GM21390 (cell line): ENCODE measurements around the gene GALNT1.
"Not testable (repeated sequence)": the region's sequence is repeated elsewhere in the genome, so short reads cannot be mapped to it uniquely, and the experiment has no call there.

ENCODE experiments used
- ATAC-seq: cut with Tn5 transposase; IDR thresholded peaks from one replicate; pipeline ENCODE4 v1.9.1; 2021; ENCODE audit not compliant: unreplicated experiment

The GALNT1 gene

DNA sequence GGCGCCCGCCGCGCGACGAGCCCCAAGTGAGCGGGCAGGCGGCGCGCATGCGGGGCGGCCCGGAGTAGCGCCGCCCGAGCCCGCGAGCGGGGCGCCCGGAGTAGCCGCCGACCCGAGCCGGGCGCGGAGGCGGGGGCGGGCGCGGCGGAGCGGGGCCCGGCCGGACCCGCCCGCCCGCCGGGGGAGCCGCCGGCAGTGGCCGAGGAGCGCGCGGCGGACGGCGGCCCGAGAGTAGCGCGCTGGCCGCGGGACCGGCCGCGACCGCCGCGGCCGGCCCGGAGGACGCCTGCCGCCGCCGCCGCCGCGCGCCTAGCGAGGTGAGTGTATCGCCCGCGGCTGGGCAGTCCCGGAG, at the start of gene GALNT1:
TSS of gene GALNT1 (plus strand) at position 195 of the 352 bp plus-strand sequence. CDS start 72,923 bp downstream, outside the sequence.
- no peak for ATAC-seq

DNA sequence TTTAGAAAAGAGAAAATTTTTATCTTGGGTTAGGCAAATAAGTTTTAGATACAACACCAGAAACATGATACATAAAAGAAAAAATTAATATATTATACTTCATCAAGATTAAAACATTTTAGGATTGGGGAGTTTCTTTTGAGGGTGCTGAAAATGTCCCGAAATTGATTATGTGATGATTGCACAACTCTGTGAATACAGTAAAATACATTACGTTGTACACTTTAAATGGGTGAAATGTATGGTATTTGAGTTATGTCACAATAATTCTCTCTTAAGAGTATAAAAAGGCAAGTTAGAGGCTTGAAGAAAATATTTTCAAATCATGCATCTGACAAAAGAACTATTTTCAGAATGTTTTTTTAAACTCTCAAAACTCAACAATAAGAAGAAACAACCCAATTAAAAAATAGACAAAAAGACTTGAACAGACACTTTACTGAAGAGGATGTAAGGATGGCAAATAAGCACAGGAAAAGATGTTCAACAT, 47.6 kb upstream of the GALNT1 start:
- ATAC-seq, result no peak

DNA sequence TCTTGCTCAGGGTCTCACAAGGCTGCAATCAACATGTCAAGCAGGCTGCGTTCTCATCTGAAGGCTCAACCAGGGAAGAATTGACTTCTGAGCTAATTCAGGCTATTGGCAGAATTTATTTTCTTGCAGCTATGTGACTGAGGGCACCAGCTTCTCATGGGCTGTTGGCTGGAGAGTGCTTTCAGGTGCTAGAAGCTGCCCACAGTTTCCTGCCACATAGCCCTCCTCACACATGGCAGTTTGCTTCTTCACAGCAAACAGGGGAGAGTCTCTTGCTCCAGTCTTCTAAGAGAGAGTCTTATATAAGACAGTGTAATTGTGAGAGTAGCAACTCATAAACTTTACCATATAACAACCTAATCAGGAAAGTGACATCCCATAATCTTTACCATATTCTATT, 46.2 kb upstream of the GALNT1 start:
- no peak for ATAC-seq

DNA sequence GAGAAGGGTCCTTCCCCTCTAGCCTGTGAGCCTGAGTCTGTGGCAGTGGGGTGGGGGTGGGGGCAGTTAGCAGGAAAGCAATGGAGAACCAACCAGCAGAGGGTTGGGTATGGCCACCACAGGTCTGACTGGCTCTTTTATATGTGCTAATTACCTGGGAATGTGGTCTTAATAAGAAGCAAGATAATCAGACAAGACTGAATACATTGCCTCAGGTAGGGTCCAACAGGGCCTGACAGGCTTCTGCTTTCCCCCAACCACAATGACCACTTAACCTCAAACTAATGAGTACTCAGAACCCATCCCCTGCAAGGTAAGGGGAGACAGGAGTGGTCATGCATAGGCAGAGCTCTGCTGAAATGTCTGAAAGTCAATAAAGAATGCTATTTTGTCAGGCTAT, 39.2 kb upstream of the GALNT1 start:
- no peak for ATAC-seq

DNA sequence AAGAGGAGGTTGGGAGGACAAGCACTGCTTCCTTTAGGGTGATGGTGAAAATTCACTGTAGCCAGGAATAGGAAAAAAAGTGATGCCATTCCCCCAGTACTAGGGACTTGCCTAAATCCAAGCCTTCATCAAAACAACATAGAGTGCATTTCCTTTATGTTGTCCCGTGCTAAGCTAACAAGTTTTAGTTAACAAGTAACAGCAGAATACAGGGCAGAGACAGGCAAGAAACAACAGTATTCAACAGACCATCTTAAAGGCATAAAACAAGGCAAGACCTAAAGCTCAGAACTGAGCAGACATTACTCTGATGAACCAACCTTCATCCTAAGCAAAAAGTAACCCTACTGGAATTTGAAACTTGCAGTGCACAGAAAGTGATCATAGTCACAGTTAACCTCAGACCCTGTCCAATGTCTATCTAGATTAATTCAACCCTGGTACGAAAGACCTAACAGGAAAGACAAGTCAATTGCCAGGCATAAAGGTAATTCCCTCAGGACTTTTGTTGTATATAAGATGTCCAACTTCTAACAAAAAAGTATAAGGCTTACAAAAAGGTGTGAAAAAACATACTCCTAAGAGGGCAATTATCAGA, 34.4 kb upstream of the GALNT1 start:
- ATAC-seq, result no peak

DNA sequence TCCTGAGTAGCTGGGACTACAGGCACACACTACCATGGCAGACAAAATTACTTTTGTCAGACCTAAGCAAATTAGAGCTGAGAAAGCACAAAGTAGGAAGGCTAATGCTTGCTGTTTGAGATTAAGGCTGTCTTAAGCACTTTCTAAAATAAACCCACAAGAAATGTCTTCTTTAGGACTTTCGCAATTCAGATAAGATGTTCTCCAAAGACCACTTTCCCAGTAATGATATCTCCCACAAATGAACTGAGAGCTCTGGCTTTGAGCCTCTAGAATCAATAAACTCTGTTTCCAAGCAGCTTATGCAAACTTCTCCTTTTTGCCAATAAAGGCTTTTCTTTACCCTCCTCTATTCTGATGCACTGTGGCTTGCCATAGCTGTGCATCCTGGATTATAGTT, 32.0 kb upstream of the GALNT1 start:
- ATAC-seq, result no peak

DNA sequence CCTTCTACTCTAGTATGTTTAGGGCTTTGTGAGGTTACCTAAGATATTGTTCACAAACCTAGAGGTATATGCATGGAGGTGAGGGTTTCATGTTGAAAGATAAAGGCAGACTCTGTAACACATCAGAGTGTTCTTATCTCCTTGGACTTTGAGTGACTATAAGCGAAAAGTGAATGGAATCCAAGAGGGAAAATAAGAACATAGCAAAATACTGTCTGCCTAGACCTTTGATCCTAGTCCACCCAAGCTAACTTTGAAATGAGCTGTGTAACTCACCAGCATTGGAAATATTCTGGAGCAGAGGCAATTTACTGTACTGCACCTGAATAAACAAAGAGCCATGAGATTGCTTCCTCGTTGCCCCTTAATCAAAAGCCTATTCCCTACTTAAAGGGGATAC, 28.2 kb upstream of the GALNT1 start:
- no peak for ATAC-seq

DNA sequence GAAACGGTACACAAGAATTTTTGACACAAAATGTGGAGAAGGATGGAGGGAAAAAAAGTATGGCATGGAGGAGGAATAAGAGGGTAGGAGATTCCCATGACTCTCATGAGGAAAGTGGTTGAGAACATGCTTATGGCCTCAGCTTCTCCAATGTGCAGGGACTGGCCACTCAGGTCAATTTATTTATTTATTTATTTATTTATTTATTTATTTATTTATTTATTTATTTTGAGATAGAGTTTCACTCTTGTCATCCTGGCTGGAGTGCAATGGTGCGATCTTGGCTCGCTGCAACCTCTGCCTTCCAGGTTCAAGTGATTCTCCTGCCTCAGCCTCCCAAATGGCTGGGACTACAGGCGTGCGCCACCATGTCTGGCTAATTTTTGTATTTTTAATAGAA, 26.0 kb upstream of the GALNT1 start:
- not testable (repeated sequence) for ATAC-seq

DNA sequence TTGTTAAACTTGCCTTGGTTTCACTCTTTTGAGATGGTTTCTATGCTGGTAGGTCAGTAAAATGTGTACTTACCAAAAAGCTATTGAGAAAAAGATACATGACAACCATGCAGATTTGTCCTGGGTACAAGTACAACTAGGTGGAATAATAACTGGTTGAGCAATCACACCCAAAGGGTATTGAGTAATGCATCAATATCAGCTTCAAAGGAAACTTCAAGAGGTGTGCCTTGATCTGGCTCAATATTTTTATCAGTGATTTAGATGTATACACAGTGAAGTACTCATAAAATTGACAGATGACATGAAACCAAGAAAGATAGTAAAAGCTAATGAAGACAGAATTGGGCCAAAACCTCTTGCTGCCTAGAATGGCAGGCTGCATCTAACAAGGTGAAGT, 21.7 kb upstream of the GALNT1 start:
- ATAC-seq, result no peak

DNA sequence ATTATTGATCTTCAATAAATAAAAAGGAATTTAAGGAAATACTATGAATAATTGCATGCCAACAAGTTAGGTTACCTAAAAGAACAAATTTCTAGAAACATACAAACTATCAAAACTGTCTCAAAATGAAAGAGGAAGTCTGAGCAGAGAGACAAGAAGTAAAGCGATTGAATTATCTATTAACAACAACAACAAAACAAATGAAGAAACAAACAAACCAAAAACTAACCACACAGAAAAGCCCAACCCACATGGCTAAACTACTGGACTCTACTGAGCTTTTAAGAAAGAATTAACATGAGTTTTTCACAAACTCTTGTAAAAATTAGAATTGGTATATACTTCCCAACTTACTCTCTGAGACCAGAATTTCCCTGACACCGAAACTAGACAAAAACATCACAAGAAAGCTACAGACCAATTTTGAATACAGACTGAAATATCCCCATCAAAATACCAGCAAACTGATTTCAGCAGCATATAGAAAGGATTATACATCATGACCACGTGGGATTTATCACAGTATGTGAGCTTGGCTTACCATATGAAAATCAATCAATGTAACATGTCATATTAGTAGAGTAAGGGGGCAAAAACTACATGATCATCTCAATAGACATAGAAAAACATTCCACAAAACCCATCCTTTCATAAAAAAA, 16.6 kb upstream of the GALNT1 start:
- ATAC-seq, result peak; percentile 81

DNA sequence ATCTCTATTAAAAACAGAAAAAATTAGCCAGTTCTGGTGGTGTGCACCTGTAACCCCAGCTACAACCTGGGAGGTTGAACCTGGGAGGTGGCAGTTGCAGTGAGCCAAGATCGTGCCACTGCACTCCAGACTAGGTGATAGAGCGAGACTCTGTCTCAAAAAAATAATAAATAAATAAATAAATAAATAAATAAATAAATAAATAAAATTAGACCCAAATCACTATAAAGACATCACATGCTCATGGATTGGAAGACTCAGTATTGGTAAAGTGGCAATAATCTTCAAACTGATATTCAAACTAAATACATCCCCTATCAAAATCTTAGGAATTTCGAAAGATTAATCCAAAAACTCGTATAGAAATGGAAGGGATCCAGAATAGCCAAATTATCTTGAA, 15.5 kb upstream of the GALNT1 start:
- no peak for ATAC-seq

DNA sequence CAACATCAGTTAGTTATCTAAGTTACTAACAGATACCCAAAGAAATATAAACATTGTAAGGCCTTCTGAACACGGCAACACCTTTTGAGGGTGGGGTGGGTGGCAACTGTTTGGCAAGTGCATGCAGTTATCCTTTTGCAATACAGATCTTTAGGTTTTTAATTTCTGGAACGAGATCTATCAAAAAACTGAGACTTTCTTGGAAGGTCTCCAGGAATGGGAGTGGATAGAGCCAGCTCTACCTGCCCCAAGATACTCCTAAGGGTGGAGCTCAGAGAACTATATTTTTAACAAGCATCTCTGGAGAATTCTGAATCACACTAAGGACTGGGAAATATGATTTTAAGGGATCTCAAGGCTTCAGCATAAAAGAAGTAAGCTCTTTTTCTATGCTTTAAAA, 11.4 kb upstream of the GALNT1 start:
- ATAC-seq, result no peak

DNA sequence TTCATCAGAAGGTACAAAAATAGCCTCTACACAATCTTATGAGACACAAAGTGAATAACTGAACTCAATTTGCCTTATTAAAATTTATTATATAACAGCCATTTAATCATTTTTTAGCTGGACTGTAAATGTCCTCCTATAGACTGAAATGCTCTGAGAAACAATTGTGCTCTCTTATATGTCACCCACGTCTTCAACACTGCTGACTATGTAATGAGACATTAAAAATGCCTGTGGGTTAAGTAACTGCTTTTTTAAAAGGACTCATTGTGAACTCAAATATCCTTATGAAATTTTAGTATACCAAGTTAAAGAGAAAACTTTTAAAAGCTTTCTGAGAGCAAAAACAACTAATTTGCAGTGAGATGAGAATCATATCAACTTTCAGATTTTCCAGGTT, 10.4 kb upstream of the GALNT1 start:
- no peak for ATAC-seq

DNA sequence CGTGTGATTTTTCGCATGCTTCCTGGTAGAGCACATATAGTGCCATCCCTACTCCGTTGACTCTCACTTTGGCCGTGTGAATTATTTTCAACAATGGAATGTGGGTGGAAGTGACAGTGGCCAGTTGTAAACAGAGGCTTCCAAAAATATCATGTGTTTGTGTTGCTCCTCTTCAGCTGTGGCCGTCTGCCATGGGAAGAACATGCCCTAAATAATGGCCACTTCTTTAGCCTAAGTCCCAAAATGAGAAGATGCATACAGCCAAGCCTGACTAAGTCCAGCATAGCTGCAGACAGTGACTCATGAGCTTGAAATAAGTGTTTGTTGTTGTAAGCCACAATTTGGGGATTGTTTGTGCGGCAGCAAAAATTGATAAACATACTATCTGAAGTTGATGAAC, 8.9 kb upstream of the GALNT1 start:
- ATAC-seq, result no peak

DNA sequence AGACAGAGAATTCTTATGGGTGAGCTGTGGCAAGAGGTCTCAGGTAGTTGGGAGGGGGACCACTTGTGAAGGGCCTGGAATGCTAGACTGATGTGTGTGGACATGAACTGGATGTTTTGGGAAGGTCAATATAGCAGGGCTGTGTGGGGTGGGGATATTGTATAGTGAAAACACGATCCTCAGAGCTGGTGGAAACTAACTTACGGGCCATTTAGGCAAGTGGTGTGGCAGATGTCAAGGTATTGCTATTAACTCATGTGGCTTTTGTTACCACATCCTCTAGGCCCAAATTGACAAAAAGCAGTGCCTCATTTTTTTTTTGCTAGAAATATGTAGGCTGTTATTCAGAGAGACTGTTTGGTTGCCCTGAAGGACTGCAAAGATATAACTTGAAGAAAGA, 8.0 kb upstream of the GALNT1 start:
- ATAC-seq, result no peak

DNA sequence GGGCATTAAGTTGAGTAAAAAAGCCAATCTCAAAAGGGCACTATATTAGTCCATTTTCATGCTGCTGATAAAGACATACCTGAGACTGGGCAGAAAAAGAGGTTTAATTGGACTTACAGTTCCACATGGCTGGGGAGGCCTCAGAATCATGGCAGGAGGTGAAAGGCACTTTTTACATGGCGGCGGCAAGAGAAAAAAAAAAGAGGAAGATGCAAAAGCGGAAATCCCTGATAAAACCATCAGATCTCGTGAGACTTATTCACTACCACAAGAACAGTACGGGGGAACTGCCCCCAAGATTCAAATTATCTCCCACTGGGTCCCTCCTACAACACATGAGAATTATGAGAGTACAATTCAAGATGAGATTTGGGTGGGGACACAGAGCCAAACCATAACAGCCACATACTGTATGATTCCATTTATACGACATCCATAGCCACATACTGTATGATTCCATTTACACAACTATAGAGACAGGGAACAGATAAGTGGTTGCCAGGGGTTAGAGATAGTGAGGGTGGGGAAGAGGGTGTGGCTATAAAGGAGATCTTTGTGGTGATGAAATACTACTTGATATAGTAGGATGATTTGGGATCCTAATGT, 5.2 kb upstream of the GALNT1 start:
- not testable (repeated sequence) for ATAC-seq

DNA sequence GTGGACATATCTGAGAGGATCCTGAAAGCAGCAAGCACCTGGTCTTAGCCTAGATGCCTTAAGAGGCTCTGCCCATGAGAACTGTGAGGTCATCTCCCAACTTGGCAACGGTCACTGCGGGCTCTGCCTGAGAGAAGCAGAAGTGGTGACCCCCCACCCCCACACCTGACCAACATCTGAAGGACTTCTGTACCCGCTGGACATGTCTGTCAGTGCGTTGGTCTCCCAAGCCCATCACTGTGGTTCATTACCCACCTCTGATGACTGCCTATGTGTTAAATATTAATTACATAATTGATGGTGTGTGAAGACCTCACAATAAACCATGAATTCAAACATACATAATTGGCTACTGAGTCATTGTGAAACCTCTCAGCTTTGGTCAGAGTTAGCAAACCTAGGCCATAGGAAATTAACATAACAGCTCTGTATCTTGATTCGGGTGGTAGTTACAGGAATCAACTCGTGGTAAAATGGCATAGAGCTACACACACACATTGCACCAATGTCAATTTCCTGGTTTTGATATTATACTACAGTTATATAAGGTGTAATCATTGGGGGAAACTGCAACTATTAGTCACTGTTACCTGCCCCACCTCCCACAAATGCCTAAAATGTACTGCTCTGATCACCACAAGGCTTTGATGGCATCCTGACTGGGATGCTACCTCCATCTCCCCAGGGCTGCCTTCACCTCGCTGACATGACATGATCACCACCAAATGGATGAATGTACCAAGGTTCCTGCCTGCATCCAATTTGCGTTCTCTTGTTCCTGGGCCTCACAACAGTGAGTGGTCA, 4.3 kb upstream of the GALNT1 start:
- ATAC-seq, result peak; percentile 49

DNA sequence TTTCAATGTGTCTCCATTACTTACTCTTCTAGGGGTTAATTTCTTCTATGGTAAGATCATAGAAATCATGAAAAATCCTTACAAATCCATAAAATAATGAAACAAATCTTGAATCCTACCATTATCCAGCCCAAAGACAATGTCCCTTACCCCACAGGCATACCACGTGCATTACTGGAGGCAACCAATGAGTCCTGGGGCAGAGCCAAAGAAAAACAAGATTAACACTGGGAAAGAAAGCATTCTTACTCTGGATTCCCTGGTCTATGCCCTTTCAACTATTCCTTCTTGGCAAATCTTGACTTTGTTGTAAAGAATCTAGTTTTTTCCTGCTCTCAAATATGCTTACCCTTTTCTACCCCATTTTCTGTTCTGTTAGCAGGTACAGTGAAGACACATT, 3.1 kb upstream of the GALNT1 start:
- ATAC-seq, result no peak

DNA sequence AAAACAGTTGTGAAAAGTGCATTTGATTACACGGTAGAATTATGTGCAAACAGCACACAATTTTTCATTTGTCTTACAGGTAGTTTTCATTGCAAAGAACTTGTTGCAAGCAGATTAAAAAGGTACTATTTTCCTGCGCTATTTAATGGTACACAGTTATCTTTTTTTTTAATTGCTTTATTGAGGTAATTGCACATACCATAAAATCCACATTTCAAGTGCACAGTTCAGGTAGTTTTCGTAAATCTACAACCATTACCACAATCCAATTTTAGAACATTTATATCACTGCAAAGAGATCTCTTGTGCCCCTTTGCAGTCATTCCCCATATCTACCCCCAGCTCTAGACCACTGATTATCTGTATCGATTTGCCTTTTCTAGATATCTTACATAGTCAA, 2.6 kb upstream of the GALNT1 start:
- ATAC-seq, result no peak

DNA sequence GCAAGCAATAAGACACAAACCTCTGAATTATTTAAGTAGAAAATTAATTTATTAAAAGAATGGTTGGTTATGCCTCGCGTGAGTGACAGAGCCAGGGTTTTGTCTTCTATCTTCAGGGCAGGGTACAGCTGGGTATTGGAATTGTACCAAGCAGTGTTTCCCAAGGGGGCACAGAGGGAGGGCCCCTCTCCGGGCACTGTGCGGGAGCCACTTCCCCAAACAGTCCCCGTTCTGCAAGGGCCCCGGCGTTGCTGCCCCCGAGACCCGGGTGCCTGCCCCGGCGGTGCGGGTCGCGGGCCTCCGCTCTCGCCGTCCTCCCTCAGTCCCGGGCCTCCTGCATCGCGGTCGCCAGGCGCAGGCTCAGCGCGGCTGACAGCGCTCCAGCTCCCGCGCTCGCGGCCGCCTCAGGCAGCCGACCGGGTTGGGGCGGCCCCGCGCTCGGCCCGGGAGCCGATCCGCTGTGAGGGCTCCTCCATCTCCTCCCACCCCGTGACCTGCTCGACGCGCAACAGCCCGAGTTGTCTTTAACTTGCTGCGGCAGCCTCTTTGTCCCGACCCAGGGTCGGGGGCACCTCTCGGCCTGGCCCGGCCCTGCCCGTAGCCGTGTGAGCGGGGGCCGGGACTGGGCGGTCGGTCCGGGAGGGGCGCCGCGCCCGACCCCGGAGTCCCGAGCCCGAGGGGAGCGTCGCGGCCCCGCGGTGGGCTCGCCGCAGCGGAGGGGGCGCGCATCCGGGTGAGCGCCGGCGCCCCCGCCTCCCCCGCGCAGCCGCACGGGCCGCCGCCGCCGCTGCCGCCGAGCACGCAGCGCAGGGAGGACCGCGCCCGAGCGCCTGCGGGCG, 620 bp upstream of the GALNT1 start:
- ATAC-seq, result peak; percentile 44
